Uterus (tissue), 2 donors: ENCODE data around the gene CORO7.

ENCODE experiments used
- POLR2A ChIP-seq, 2 donors: fragments of 450-650 bp; IDR thresholded peaks; one replicate each; pipeline ENCODE4 v1.6.1; 2016; ENCODE audit warnings: antibody characterized with exemption in 2 of 2, mild to moderate bottlenecking in 1 of 2, moderate library complexity in 1 of 2
- TF ChIP-seq, protein P1 (sequence below), 4 experiments: fragments of 200-600 bp in 2 of 4; fragments of 450-650 bp in 2 of 4; sonication (generic) in 2 of 4; IDR thresholded peaks; one replicate each; pipeline ENCODE4 v1.5.1; 2016 to 2019; ENCODE audit warnings: antibody characterized with exemption in 4 of 4, mild to moderate bottlenecking in 2 of 4, moderate library complexity in 1 of 4

GRCh38 chr16:4327386-4328045 lies 88.9 kb downstream of the CORO7 start:
- TF ChIP-seq, protein P1, sequence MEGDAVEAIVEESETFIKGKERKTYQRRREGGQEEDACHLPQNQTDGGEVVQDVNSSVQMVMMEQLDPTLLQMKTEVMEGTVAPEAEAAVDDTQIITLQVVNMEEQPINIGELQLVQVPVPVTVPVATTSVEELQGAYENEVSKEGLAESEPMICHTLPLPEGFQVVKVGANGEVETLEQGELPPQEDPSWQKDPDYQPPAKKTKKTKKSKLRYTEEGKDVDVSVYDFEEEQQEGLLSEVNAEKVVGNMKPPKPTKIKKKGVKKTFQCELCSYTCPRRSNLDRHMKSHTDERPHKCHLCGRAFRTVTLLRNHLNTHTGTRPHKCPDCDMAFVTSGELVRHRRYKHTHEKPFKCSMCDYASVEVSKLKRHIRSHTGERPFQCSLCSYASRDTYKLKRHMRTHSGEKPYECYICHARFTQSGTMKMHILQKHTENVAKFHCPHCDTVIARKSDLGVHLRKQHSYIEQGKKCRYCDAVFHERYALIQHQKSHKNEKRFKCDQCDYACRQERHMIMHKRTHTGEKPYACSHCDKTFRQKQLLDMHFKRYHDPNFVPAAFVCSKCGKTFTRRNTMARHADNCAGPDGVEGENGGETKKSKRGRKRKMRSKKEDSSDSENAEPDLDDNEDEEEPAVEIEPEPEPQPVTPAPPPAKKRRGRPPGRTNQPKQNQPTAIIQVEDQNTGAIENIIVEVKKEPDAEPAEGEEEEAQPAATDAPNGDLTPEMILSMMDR (IDR thresholded peaks at IDR 0.05) = no peak
- TF ChIP-seq POLR2A (IDR thresholded peaks at IDR 0.05) = no peak
